GM21423 (cell line): Measurements from ENCODE around the gene CGB5.
"Not testable (repeated sequence)": the region's sequence is repeated elsewhere in the genome, so short reads cannot be mapped to it uniquely, and the experiment has no call there.

Experiments used
- ATAC-seq: cut with Tn5 transposase; IDR thresholded peaks from one replicate; pipeline ENCODE4 v1.9.1; 2021; ENCODE audit warnings: mild to moderate bottlenecking, moderate library complexity; ENCODE audit not compliant: unreplicated experiment

The CGB5 gene

GRCh38 chr19:49056902-49057596 is 13.4 kb downstream of the CGB5 start:
- ATAC-seq, result not testable (repeated sequence)

- ATAC-seq, result no peak
Observed at GRCh38 chr19:49057636-49058234, 14.1 kb downstream of the CGB5 start, which contains the start of gene CGB7. TSS of gene CGB7 (minus strand) at chr19:49057749. CDS start at chr19:49055375, 2,374 bp downstream.

GRCh38 chr19:49058562-49058961 is 14.9 kb downstream of the CGB5 start:
- ATAC-seq, result no peak

- ATAC-seq, result no peak
Observed at GRCh38 chr19:49059053-49059452, 15.4 kb downstream of the CGB5 start.

- ATAC-seq, result no peak
Observed at GRCh38 chr19:49061000-49061399, 17.4 kb downstream of the CGB5 start.

- ATAC-seq, result no peak
Observed at GRCh38 chr19:49061445-49061844, 17.8 kb downstream of the CGB5 start.

GRCh38 chr19:49064029-49064629 is 20.5 kb downstream of the CGB5 start:
- ATAC-seq, result no peak

GRCh38 chr19:49064768-49065611 is 21.3 kb downstream of the CGB5 start, which contains the start of gene NTF4:
TSS of gene NTF4 (minus strand) at chr19:49064818. CDS start at chr19:49061997, 2,821 bp downstream.
- ATAC-seq, result no peak

GRCh38 chr19:49065905-49066512 is 22.4 kb downstream of the CGB5 start:
- no peak for ATAC-seq

GRCh38 chr19:49067554-49067953 is 23.9 kb downstream of the CGB5 start:
- ATAC-seq, result no peak

- no peak for ATAC-seq
Observed at GRCh38 chr19:49069026-49069425, 25.4 kb downstream of the CGB5 start.

- no peak for ATAC-seq
Observed at GRCh38 chr19:49070416-49070815, 26.8 kb downstream of the CGB5 start.

GRCh38 chr19:49071860-49072547 is 28.4 kb downstream of the CGB5 start:
- ATAC-seq, result no peak

- ATAC-seq, result no peak
Observed at GRCh38 chr19:49073514-49074378, 30.1 kb downstream of the CGB5 start.

GRCh38 chr19:49074869-49075268 is 31.2 kb downstream of the CGB5 start:
- ATAC-seq, result not testable (repeated sequence)

GRCh38 chr19:49080392-49080791 is 36.7 kb downstream of the CGB5 start:
- ATAC-seq, result no peak

- ATAC-seq, result no peak
Observed at GRCh38 chr19:49081273-49081672, 37.6 kb downstream of the CGB5 start.

GRCh38 chr19:49084206-49085019 is 40.8 kb downstream of the CGB5 start:
- ATAC-seq, result no peak
